SJCRH30 (cell line): Measurements from ENCODE around the gene GZMB. TPM values are rescaled to one million over a fixed set of nuclear protein-coding genes. Genes with fewer than 3 reads are reported as not detected.
A peak's percentile ranks its signal among the peaks of the same experiment; 100 is the strongest.
"Not testable (repeated sequence)": the region's sequence is repeated elsewhere in the genome, so short reads cannot be mapped to it uniquely, and the experiment has no call there.

Source experiments
- DNase-seq, 2 experiments: peaks; one replicate each; pipeline ENCODE4 v3.0.0-alpha.2; 2015 to 2020
- H3K27ac ChIP-seq: fragments of 250-450 bp; sonication (Bioruptor Pico); 2 replicates; pipeline ENCODE4 v1.5.1; 2020; ENCODE audit warnings: mild to moderate bottlenecking, moderate library complexity
- H3K27me3 ChIP-seq: fragments of 250-450 bp; sonication (Bioruptor Pico); 2 replicates; pipeline ENCODE4 v1.5.1; 2020; ENCODE audit warnings: mild to moderate bottlenecking, moderate library complexity
- H3K36me3 ChIP-seq: fragments of 250-450 bp; sonication (Bioruptor Pico); 2 replicates; pipeline ENCODE4 v1.5.1; 2020; ENCODE audit warnings: mild to moderate bottlenecking, moderate library complexity
- H3K4me1 ChIP-seq: fragments of 250-450 bp; sonication (Bioruptor Pico); 2 replicates; pipeline ENCODE4 v1.5.1; 2020; ENCODE audit warnings: mild to moderate bottlenecking, moderate library complexity
- H3K4me3 ChIP-seq: fragments of 250-450 bp; sonication (Bioruptor Pico); 2 replicates; pipeline ENCODE4 v1.5.1; 2020; ENCODE audit warnings: mild to moderate bottlenecking, moderate library complexity
- H3K9me3 ChIP-seq: fragments of 250-450 bp; sonication (Bioruptor Pico); replicated peaks from 2 replicates; pipeline ENCODE4 v1.5.1; 2020; ENCODE audit warnings: mild to moderate bottlenecking, moderate library complexity
- total RNA-seq: library from RNA; depleted of rRNA; stranded (reverse); fragments of >200 nt; shearing (Covaris generic); gene quantifications from 2 replicates; pipeline ENCODE4 v1.2.3, GENCODE V29; 2014

The GZMB gene
- total RNA-seq, 1 experiment from 2014 or later, result not detected

GRCh38 chr14:24659916-24660570, 26.1 kb upstream of the GZMB start:
- no peaks in the 10 kb centered on the region for H3K9me3 ChIP-seq
- H3K27me3 ChIP-seq, result no peaks in the 10 kb centered on the region; the same call in 1 of the 2 replicates
- no peak overlapping the region for H3K27ac ChIP-seq
- no peak for DNase-seq
- no peak overlapping the region for H3K4me3 ChIP-seq
- 0 out of 2 replicates have a peak, but pooled peaks cover 2% of the 10 kb centered on the region for H3K36me3 ChIP-seq
- no peaks in the 10 kb centered on the region for H3K4me1 ChIP-seq

- not testable (repeated sequence) for H3K9me3 ChIP-seq
Observed at GRCh38 chr14:24648361-24648760, 14.4 kb upstream of the GZMB start.

GRCh38 chr14:24639905-24640304, 5.9 kb upstream of the GZMB start:
- no peak for DNase-seq
- H3K27ac ChIP-seq, result no peak overlapping the region
- no peaks in the 10 kb centered on the region for H3K4me1 ChIP-seq

More at GRCh38 chr14:24648361-24648760, 14.4 kb upstream of the GZMB start:
- not testable (repeated sequence) for H3K27me3 ChIP-seq, H3K4me3 ChIP-seq, DNase-seq, H3K36me3 ChIP-seq, H3K27ac ChIP-seq, H3K4me1 ChIP-seq

GRCh38 chr14:24639270-24639669, 5.3 kb upstream of the GZMB start:
- Histone ChIP-seq H3K27me3 (no peaks in the 10 kb centered on the region), H3K9me3 (no peaks in the 10 kb centered on the region), H3K36me3 (no peaks in the 10 kb centered on the region), H3K4me1 (no peaks in the 10 kb centered on the region), H3K4me3 (no peak overlapping the region), H3K27ac (no peak overlapping the region)
- no peak for DNase-seq

More at GRCh38 chr14:24639905-24640304, 5.9 kb upstream of the GZMB start:
- no peak overlapping the region for H3K4me3 ChIP-seq
- H3K9me3 ChIP-seq, result no peaks in the 10 kb centered on the region
- H3K27me3 ChIP-seq, result no peaks in the 10 kb centered on the region
- H3K36me3 ChIP-seq, result no peaks in the 10 kb centered on the region

GRCh38 chr14:24633353-24633752, 637 bp downstream of the GZMB start:
- no peaks in the 10 kb centered on the region for H3K36me3 ChIP-seq
- no peaks in the 10 kb centered on the region for H3K27me3 ChIP-seq
- H3K27ac ChIP-seq, result no peak overlapping the region
- H3K9me3 ChIP-seq, result no peaks in the 10 kb centered on the region
- no peak for DNase-seq
- H3K4me3 ChIP-seq, result no peak overlapping the region
- no peaks in the 10 kb centered on the region for H3K4me1 ChIP-seq

- Histone ChIP-seq H3K36me3 (no peaks in the 10 kb centered on the region), H3K4me3 (no peak overlapping the region), H3K27me3 (no peaks in the 10 kb centered on the region)
Observed at GRCh38 chr14:24632761-24633160, 1.2 kb downstream of the GZMB start.

GRCh38 chr14:24632336-24632735, 1.7 kb downstream of the GZMB start:
- no peak overlapping the region for H3K4me3 ChIP-seq
- no peaks in the 10 kb centered on the region for H3K4me1 ChIP-seq
- H3K27ac ChIP-seq, result no peak overlapping the region
- DNase-seq, result no peak
- no peaks in the 10 kb centered on the region for H3K9me3 ChIP-seq
- H3K27me3 ChIP-seq, result no peaks in the 10 kb centered on the region
- H3K36me3 ChIP-seq, result no peaks in the 10 kb centered on the region

More at GRCh38 chr14:24632761-24633160, 1.2 kb downstream of the GZMB start:
- H3K27ac ChIP-seq, result no peak overlapping the region
- no peaks in the 10 kb centered on the region for H3K9me3 ChIP-seq
- no peak for DNase-seq
- no peaks in the 10 kb centered on the region for H3K4me1 ChIP-seq

- DNase-seq, result no peak
- H3K4me3 ChIP-seq, result no peak overlapping the region
- no peaks in the 10 kb centered on the region for H3K36me3 ChIP-seq
- no peaks in the 10 kb centered on the region for H3K9me3 ChIP-seq
- H3K27ac ChIP-seq, result no peak overlapping the region
- H3K27me3 ChIP-seq, result no peaks in the 10 kb centered on the region
- no peaks in the 10 kb centered on the region for H3K4me1 ChIP-seq
Observed at GRCh38 chr14:24631749-24632335, 2.1 kb downstream of the GZMB start.

GRCh38 chr14:24630872-24631477, 3.0 kb downstream of the GZMB start:
- DNase-seq, result peak in 1 of 2 experiments; percentile 4
- Histone ChIP-seq H3K9me3 (no peaks in the 10 kb centered on the region), H3K4me1 (no peaks in the 10 kb centered on the region), H3K36me3 (no peaks in the 10 kb centered on the region), H3K27me3 (no peaks in the 10 kb centered on the region), H3K4me3 (no peak overlapping the region), H3K27ac (no peak overlapping the region)

GRCh38 chr14:24630087-24630871, 3.7 kb downstream of the GZMB start:
- Histone ChIP-seq H3K36me3 (no peaks in the 10 kb centered on the region), H3K9me3 (no peaks in the 10 kb centered on the region), H3K4me1 (no peaks in the 10 kb centered on the region), H3K4me3 (no peak overlapping the region), H3K27me3 (no peaks in the 10 kb centered on the region), H3K27ac (no peak overlapping the region)
- DNase-seq, result no peak

GRCh38 chr14:24629521-24629920, 4.5 kb downstream of the GZMB start:
- DNase-seq, result no peak
- Histone ChIP-seq H3K27me3 (no peaks in the 10 kb centered on the region), H3K4me1 (no peaks in the 10 kb centered on the region), H3K27ac (no peak overlapping the region), H3K9me3 (no peaks in the 10 kb centered on the region), H3K36me3 (no peaks in the 10 kb centered on the region), H3K4me3 (no peak overlapping the region)

- H3K27me3 ChIP-seq, result no peaks in the 10 kb centered on the region
- DNase-seq, result no peak
- H3K4me1 ChIP-seq, result no peaks in the 10 kb centered on the region
- H3K4me3 ChIP-seq, result no peak overlapping the region
- H3K36me3 ChIP-seq, result no peaks in the 10 kb centered on the region
- H3K27ac ChIP-seq, result no peak overlapping the region
- H3K9me3 ChIP-seq, result no peaks in the 10 kb centered on the region
Observed at GRCh38 chr14:24613747-24614146, 20.2 kb downstream of the GZMB start.

GRCh38 chr14:24613241-24613640, 20.7 kb downstream of the GZMB start:
- Histone ChIP-seq H3K27me3 (no peaks in the 10 kb centered on the region), H3K4me1 (no peaks in the 10 kb centered on the region), H3K36me3 (no peaks in the 10 kb centered on the region), H3K4me3 (no peak overlapping the region), H3K27ac (no peak overlapping the region), H3K9me3 (no peaks in the 10 kb centered on the region)
- DNase-seq, result no peak

- no peaks in the 10 kb centered on the region for H3K9me3 ChIP-seq
- no peak overlapping the region for H3K4me3 ChIP-seq
- no peaks in the 10 kb centered on the region for H3K36me3 ChIP-seq
- H3K27me3 ChIP-seq, result no peaks in the 10 kb centered on the region
- DNase-seq, result peak; percentile 15 to 45
- no peaks in the 10 kb centered on the region for H3K4me1 ChIP-seq
- no peak overlapping the region for H3K27ac ChIP-seq
Observed at GRCh38 chr14:24612196-24612595, 21.8 kb downstream of the GZMB start.
